Eye (tissue), 1 donor: ENCODE results near the gene SPATA31E1.
"Not testable (repeated sequence)": the region's sequence is repeated elsewhere in the genome, so short reads cannot be mapped to it uniquely, and the experiment has no call there.

Experiments used
- DNase-seq: peaks from one replicate; pipeline ENCODE4 v3.0.0-alpha.2; 2015

Gene SPATA31E1

GRCh38 chr9:87937352-87937751, 54.7 kb downstream of the SPATA31E1 start:
- not testable (repeated sequence) for DNase-seq

- DNase-seq: not testable (repeated sequence)
Measured at GRCh38 chr9:87937918-87938317, 55.2 kb downstream of the SPATA31E1 start.

DNA sequence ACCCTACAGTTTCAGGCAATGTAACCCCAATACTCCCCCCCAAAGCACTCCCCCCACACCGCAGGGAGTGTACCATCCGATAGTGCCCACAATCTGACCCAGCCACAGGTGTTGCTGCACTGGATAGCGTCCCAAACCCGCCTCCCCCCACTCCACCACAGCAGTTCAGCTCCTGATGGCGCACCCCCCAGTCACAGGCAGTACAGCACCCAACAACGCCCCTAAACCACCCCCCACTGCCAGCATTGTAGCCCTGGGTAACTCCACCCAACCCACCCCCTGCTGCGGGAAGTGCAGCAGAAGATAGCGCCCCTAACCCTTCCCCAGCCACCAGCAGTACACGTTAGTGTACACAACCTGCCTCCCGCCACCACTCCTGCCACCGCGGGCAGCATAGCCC, 55.7 kb downstream of the SPATA31E1 start:
- DNase-seq: not testable (repeated sequence)
